GM12878 (cell line): ENCODE measurements around the gene CNN2. TPM values are rescaled to one million over a fixed set of nuclear protein-coding genes. Genes with fewer than 3 reads are reported as not detected.
A peak's percentile ranks its signal among the peaks of the same experiment; 100 is the strongest.

Experiments
- CEBPB ChIP-seq, 2 experiments: fragments of 150-350 bp in 1 of 2; IDR thresholded peaks; 2 replicates each; pipeline ENCODE4 v1.6.1; 2012 to 2014; ENCODE audit warnings: low read depth in 2 of 2, low read length in 2 of 2, borderline replicate concordance in 1 of 2, inconsistent platforms in 1 of 2
- EP300 ChIP-seq, 2 experiments: fragments of 150-350 bp in 1 of 2; IDR thresholded peaks; 2 replicates each; pipeline ENCODE4 v1.6.1; 2011 to 2012; ENCODE audit warnings: low read depth in 2 of 2, low read length in 2 of 2, borderline replicate concordance in 1 of 2, improper control_type of control experiment in 1 of 2, inconsistent platforms in 1 of 2; ENCODE audit not compliant: control insufficient read depth in 1 of 2
- FOXK2 ChIP-seq: fragments of 450-650 bp; IDR thresholded peaks from 2 replicates; pipeline ENCODE4 v1.6.1; 2017; ENCODE audit warnings: mild to moderate bottlenecking, moderate library complexity
- IKZF2 ChIP-seq, 2 experiments: fragments of 450-650 bp; IDR thresholded peaks; 2 replicates each; pipeline ENCODE4 v1.6.1; 2017; ENCODE audit warnings: mild to moderate bottlenecking in 2 of 2, moderate library complexity in 2 of 2
- KAT2A ChIP-seq: conservative IDR thresholded peaks from 2 replicates; pipeline ENCODE4 v1.6.1; 2011; ENCODE audit warnings: low read depth, low read length; ENCODE audit not compliant: control insufficient read depth
- MLLT1 ChIP-seq: fragments of 450-650 bp; IDR thresholded peaks from 2 replicates; pipeline ENCODE4 v1.6.1; 2016; ENCODE audit warnings: mild to moderate bottlenecking
- MYB ChIP-seq: fragments of 150-350 bp; IDR thresholded peaks from 2 replicates; pipeline ENCODE4 v1.6.1; 2014; ENCODE audit warnings: mild to moderate bottlenecking, low read depth, low read length, borderline replicate concordance
- NFYA ChIP-seq: IDR thresholded peaks from 2 replicates; pipeline ENCODE4 v1.6.1; 2011; ENCODE audit warnings: low read depth, mild to moderate bottlenecking, low read length, improper control_type of control experiment, borderline replicate concordance
- RBBP5 ChIP-seq: fragments of 200-600 bp; sonication (generic); conservative IDR thresholded peaks from 2 replicates; pipeline ENCODE4 v1.6.1; 2016
- SREBF1 ChIP-seq: IDR thresholded peaks from 2 replicates; pipeline ENCODE4 v1.6.1; 2012; ENCODE audit warnings: mild to moderate bottlenecking, low read length
- SRF ChIP-seq, 2 experiments: IDR thresholded peaks; 2 replicates each; pipeline ENCODE4 v1.6.1; 2011; ENCODE audit warnings: low read depth in 2 of 2, low read length in 2 of 2, mild to moderate bottlenecking in 1 of 2, moderate library complexity in 1 of 2
- TCF7 ChIP-seq: IDR thresholded peaks from 2 replicates; pipeline ENCODE4 v1.6.1; 2014; ENCODE audit warnings: antibody characterized with exemption, borderline replicate concordance
- WRNIP1 ChIP-seq: IDR thresholded peaks from 2 replicates; pipeline ENCODE4 v1.6.1; 2011; ENCODE audit warnings: low read depth, low read length, improper control_type of control experiment, borderline replicate concordance
- YY1 ChIP-seq: IDR thresholded peaks from 2 replicates; pipeline ENCODE4 v1.6.1; 2011; ENCODE audit warnings: low read depth, mild to moderate bottlenecking, low read length
- ZNF207 ChIP-seq: fragments of 450-650 bp; IDR thresholded peaks from 2 replicates; pipeline ENCODE4 v1.6.1; 2014; ENCODE audit warnings: antibody characterized with exemption, mild to moderate bottlenecking, borderline replicate concordance
- ZNF217 ChIP-seq: fragments of 450-650 bp; IDR thresholded peaks from 2 replicates; pipeline ENCODE4 v1.6.1; 2017; ENCODE audit warnings: antibody characterized with exemption, mild to moderate bottlenecking
- ZNF622 ChIP-seq: fragments of 450-650 bp; IDR thresholded peaks from 2 replicates; pipeline ENCODE4 v1.6.1; 2017; ENCODE audit warnings: mild to moderate bottlenecking, inconsistent platforms
- ZZZ3 ChIP-seq: IDR thresholded peaks from 2 replicates; pipeline ENCODE4 v1.6.1; 2011; ENCODE audit warnings: low read depth; ENCODE audit not compliant: control insufficient read depth, insufficient read length
- polyA plus RNA-seq, 11 experiments: library from polyadenylated mRNA; depleted of rRNA in 4 of 11; unstranded in 6 of 11; stranded (reverse) in 5 of 11; fragments of >200 nt; fragmentation: Nextera tagmentation in 4 of 11; fragmentation: Illumina TruSeq in 1 of 11; extraction: Ambion mirVana in 4 of 11; extraction: Trizol in 1 of 11; gene quantifications; 1 replicate in 1 of 11; 2 replicates in 10 of 11; pipeline versions ENCODE4 v1.2.1 to v1.2.3, GENCODE V29; 2011 to 2016; ENCODE audit warnings: inconsistent platforms in 2 of 11, missing spikeins in 2 of 11, low read depth in 1 of 11
- total RNA-seq, 4 experiments: library from RNA; depleted of rRNA in 3 of 4; stranded (reverse); fragments of >200 nt in 3 of 4; fragmentation: Illumina TruSeq in 1 of 4; extraction: Trizol in 1 of 4; gene quantifications; 2 replicates each; pipeline versions ENCODE4 v1.2.1 to v1.2.3, GENCODE V29; 2013 to 2021
- TF ChIP-seq, protein P1 (sequence below): IDR thresholded peaks from 2 replicates; pipeline ENCODE4 v1.6.1; 2012; ENCODE audit warnings: mild to moderate bottlenecking, low read depth, low read length
- TF ChIP-seq, protein P2 (sequence below): fragments of 450-650 bp; IDR thresholded peaks from 2 replicates; pipeline ENCODE4 v1.6.1; 2017; ENCODE audit warnings: mild to moderate bottlenecking

Gene CNN2
- total and polyA plus RNA-seq, 10 of the 15 experiments (the other 5 are each of a cell fraction or from before 2014, with no cell fraction given): 34.7 to 311 (median 172) TPM

DNA sequence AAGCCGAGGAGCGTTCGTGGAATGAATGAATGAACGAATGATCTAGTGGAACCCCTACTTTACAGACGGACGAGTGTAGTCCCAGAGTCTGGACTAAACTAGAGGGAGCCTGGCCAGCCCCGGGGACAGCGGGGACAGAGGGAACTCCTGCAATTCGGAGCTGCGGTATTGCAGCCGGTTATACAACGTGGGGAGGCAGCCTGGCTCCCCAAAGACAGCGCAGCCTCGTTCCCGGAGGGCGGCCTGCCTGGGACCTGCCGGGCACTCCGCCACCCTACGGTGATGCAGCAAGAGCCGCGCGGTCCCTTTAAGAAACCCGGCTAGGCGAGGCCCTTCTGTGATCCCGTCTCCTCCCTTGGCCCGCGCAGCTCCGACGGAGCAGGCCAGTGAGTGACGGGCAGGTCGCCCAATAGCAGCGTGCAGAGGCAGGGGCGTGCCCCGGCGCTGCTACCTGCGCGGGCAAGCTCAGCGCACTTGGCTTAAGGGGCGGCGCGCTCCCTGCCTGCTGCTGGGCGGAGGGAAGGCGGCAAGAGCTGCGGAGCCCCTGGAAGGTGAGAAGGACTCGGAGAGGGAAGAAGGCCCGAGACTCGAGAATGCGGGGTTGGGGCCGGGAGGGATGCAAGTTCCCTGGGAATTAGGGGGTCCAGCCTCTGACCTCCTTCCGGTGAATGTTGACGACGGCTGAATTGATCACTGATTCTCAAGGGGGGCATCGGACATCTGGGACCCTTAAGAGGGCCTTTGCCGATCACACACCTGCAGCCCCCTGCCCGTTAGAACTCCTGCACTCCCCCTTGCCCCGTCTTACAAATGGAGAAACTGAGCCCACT is 13.5 kb downstream of the CNN2 start, which contains the start of gene ABCA7 (continued):
- TF ChIP-seq, protein P1, sequence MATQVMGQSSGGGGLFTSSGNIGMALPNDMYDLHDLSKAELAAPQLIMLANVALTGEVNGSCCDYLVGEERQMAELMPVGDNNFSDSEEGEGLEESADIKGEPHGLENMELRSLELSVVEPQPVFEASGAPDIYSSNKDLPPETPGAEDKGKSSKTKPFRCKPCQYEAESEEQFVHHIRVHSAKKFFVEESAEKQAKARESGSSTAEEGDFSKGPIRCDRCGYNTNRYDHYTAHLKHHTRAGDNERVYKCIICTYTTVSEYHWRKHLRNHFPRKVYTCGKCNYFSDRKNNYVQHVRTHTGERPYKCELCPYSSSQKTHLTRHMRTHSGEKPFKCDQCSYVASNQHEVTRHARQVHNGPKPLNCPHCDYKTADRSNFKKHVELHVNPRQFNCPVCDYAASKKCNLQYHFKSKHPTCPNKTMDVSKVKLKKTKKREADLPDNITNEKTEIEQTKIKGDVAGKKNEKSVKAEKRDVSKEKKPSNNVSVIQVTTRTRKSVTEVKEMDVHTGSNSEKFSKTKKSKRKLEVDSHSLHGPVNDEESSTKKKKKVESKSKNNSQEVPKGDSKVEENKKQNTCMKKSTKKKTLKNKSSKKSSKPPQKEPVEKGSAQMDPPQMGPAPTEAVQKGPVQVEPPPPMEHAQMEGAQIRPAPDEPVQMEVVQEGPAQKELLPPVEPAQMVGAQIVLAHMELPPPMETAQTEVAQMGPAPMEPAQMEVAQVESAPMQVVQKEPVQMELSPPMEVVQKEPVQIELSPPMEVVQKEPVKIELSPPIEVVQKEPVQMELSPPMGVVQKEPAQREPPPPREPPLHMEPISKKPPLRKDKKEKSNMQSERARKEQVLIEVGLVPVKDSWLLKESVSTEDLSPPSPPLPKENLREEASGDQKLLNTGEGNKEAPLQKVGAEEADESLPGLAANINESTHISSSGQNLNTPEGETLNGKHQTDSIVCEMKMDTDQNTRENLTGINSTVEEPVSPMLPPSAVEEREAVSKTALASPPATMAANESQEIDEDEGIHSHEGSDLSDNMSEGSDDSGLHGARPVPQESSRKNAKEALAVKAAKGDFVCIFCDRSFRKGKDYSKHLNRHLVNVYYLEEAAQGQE: no peak
- no peak for TF ChIP-seq RBBP5
- no peak for TF ChIP-seq ZNF207
- no peak for TF ChIP-seq ZNF622
- TF ChIP-seq FOXK2: peak; percentile 61
- TF ChIP-seq KAT2A: no peak
- TF ChIP-seq SRF (IDR thresholded peaks at IDR 0.05; ENCODE audit: low read depth in 2 of 2, low read length in 2 of 2): no peak
- no peak; a peak in 1 of 4 replicates for TF ChIP-seq IKZF2 (IDR thresholded peaks at IDR 0.05)
- TF ChIP-seq, protein P2, sequence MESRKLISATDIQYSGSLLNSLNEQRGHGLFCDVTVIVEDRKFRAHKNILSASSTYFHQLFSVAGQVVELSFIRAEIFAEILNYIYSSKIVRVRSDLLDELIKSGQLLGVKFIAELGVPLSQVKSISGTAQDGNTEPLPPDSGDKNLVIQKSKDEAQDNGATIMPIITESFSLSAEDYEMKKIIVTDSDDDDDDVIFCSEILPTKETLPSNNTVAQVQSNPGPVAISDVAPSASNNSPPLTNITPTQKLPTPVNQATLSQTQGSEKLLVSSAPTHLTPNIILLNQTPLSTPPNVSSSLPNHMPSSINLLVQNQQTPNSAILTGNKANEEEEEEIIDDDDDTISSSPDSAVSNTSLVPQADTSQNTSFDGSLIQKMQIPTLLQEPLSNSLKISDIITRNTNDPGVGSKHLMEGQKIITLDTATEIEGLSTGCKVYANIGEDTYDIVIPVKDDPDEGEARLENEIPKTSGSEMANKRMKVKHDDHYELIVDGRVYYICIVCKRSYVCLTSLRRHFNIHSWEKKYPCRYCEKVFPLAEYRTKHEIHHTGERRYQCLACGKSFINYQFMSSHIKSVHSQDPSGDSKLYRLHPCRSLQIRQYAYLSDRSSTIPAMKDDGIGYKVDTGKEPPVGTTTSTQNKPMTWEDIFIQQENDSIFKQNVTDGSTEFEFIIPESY: no peak
- TF ChIP-seq EP300 (IDR thresholded peaks at IDR 0.05; ENCODE audit: borderline replicate concordance in 1 of 2, control insufficient read depth in 1 of 2, low read depth in 2 of 2, low read length in 2 of 2): no peak
- no peak for TF ChIP-seq MLLT1
- TF ChIP-seq SREBF1: no peak
- no peak; the same call in 1 of the 2 replicates for TF ChIP-seq NFYA
- TF ChIP-seq MYB: no peak
- no peak for TF ChIP-seq TCF7
- no peak for TF ChIP-seq CEBPB (IDR thresholded peaks at IDR 0.05; ENCODE audit: borderline replicate concordance in 1 of 2, low read depth in 2 of 2, low read length in 2 of 2)
- TF ChIP-seq ZZZ3: no peak
- TF ChIP-seq WRNIP1: no peak
- peak; percentile 61 for TF ChIP-seq YY1
- TF ChIP-seq ZNF217: no peak
